Endothelial cell of umbilical vein (primary cell): ENCODE data around the gene ZC3H7A. TPM values are rescaled to one million over a fixed set of nuclear protein-coding genes. Genes with fewer than 3 reads are reported as not detected.

Experiments used
- BruUV-seq: library from RNA; stranded (reverse); fragments of 400-500 nt; replicated peaks from 2 replicates; lab custom pipeline; 2021; lab: Mats Ljungman, UMichigan
- CTCF ChIA-PET: fragments of 300-600, 350-600 bp; sonication (Branson Sonifier 250); formaldehyde crosslinking; loops from one replicate; lab custom pipeline; 2021; ENCODE audit warnings: antibody characterized with exemption, inconsistent platforms; lab: Charles Lee
- POLR2A ChIA-PET: fragments of 300-600, 350-600 bp; sonication (Branson Sonifier 250); formaldehyde crosslinking; loops from one replicate; lab custom pipeline; 2021; ENCODE audit warnings: antibody characterized with exemption, inconsistent platforms; lab: Charles Lee
- DNase-seq: peaks from one replicate; pipeline ENCODE4 v3.0.0-alpha.2; 2011; ENCODE audit warnings: low read depth, low spot score
- FAIRE-seq: peaks from 2 replicates; lab custom pipeline; 2011; peaks lifted over from hg19 to GRCh38; lab: Jason Lieb, UNC
- H2AFZ ChIP-seq: 2 replicates; pipeline ENCODE4 v1.6.0; 2012; ENCODE audit warnings: low read depth, low read length, control low read depth, inconsistent platforms
- H3K27ac ChIP-seq: 2 replicates; pipeline ENCODE4 v1.5.1; 2011; ENCODE audit warnings: low read depth, mild to moderate bottlenecking, control low read depth, low read length, moderate library complexity; ENCODE audit not compliant: insufficient read depth
- H3K27me3 ChIP-seq, 2 experiments: 2 replicates each; pipeline versions ENCODE4 v1.6.0 to v1.6.1; 2011; ENCODE audit warnings: low read length in 2 of 2, mixed read lengths in 1 of 2; ENCODE audit not compliant: control insufficient read depth in 2 of 2, insufficient read depth in 2 of 2
- H3K36me3 ChIP-seq, 2 experiments: 2 replicates in 1 of 2; 3 replicates in 1 of 2; pipeline ENCODE4 v1.5.1; 2011; ENCODE audit warnings: low read length in 2 of 2, mild to moderate bottlenecking in 1 of 2, moderate library complexity in 1 of 2; ENCODE audit not compliant: control insufficient read depth in 2 of 2, insufficient read depth in 2 of 2; ENCODE audit errors: extremely low read depth in 1 of 2
- H3K4me1 ChIP-seq: 3 replicates; pipeline ENCODE4 v1.5.1; 2011; ENCODE audit warnings: mild to moderate bottlenecking, low read length; ENCODE audit not compliant: control insufficient read depth, insufficient read depth; ENCODE audit errors: extremely low read depth
- H3K4me2 ChIP-seq: 2 replicates; pipeline ENCODE4 v1.6.1; 2011; ENCODE audit warnings: low read length, control low read depth, mixed read lengths; ENCODE audit not compliant: insufficient read depth
- H3K4me3 ChIP-seq, 3 experiments: fragments of 200-600 bp in 1 of 3; sonication (generic), shearing (Covaris generic) in 1 of 3; replicated peaks in 1 of 3; 2 replicates each; pipeline ENCODE4 v1.5.1; 2011 to 2016; ENCODE audit warnings: control low read depth in 3 of 3, low read length in 3 of 3, mild to moderate bottlenecking in 2 of 3, inconsistent platforms in 1 of 3, low read depth in 1 of 3, moderate library complexity in 1 of 3; ENCODE audit not compliant: insufficient read depth in 1 of 3
- H3K79me2 ChIP-seq: 2 replicates; pipeline ENCODE4 v1.6.0; 2012; ENCODE audit warnings: low read length, inconsistent platforms; ENCODE audit not compliant: control insufficient read depth, insufficient read depth
- H3K9ac ChIP-seq: replicated peaks from 2 replicates; pipeline ENCODE3; 2011; ENCODE audit warnings: low read length, control low read depth; ENCODE audit not compliant: insufficient read depth; ENCODE audit errors: extremely low read depth
- H3K9me1 ChIP-seq: replicated peaks from 3 replicates; pipeline ENCODE4 v1.6.0; 2011; ENCODE audit warnings: mild to moderate bottlenecking, low read length; ENCODE audit not compliant: control insufficient read depth, insufficient read depth; ENCODE audit errors: extremely low read depth
- H3K9me3 ChIP-seq: replicated peaks from 2 replicates; pipeline ENCODE4 v1.5.1; 2012; ENCODE audit warnings: low read length, inconsistent platforms; ENCODE audit not compliant: control insufficient read depth, insufficient read depth
- H4K20me1 ChIP-seq: replicated peaks from 2 replicates; pipeline ENCODE3; 2011; ENCODE audit warnings: mild to moderate bottlenecking, low read length; ENCODE audit not compliant: control insufficient read depth, insufficient read depth; ENCODE audit errors: extremely low read depth
- EZH2 ChIP-seq: IDR thresholded peaks from 2 replicates; pipeline ENCODE4 v1.6.1; 2012; ENCODE audit warnings: borderline replicate concordance, low read depth, mild to moderate bottlenecking, moderate library complexity, low read length, inconsistent platforms; ENCODE audit not compliant: severe bottlenecking
- FOS ChIP-seq: IDR thresholded peaks from 2 replicates; pipeline ENCODE4 v1.6.1; 2011; ENCODE audit warnings: mild to moderate bottlenecking, low read length, moderate library complexity, borderline replicate concordance; ENCODE audit not compliant: insufficient read depth
- GATA2 ChIP-seq: IDR thresholded peaks from 2 replicates; pipeline ENCODE4 v1.7.0; 2011; ENCODE audit warnings: low read depth, mild to moderate bottlenecking, moderate library complexity, mixed read lengths, low read length; ENCODE audit not compliant: insufficient read length, insufficient read depth
- JUN ChIP-seq: IDR thresholded peaks from 2 replicates; pipeline ENCODE4 v1.6.1; 2011; ENCODE audit warnings: borderline replicate concordance, low read depth; ENCODE audit not compliant: insufficient read length, insufficient read depth
- MYC ChIP-seq: IDR thresholded peaks from one replicate; pipeline ENCODE4 v1.6.1; 2011; ENCODE audit warnings: mild to moderate bottlenecking, low read depth, low read length
- POLR2A ChIP-seq: IDR thresholded peaks from 2 replicates; pipeline ENCODE4 v1.6.1; 2012; ENCODE audit warnings: low read depth, mild to moderate bottlenecking, control low read depth, low read length
- POLR2AphosphoS5 ChIP-seq: IDR thresholded peaks from 2 replicates; pipeline ENCODE4 v1.6.1; 2012; ENCODE audit warnings: low read depth, mild to moderate bottlenecking, control low read depth, low read length, moderate library complexity; ENCODE audit not compliant: insufficient read depth
- dilution Hi-C: fragments of 300-500 bp; cut with MboI; formaldehyde crosslinking; loops from one replicate; pipeline ENCODE4 v1.15.0; 2019; ENCODE audit warnings: low sequenced_read_pairs; ENCODE audit not compliant: extremely low pct_ligation_motif_present
- intact Hi-C: fragments of 100-400 bp; cut with micrococcal nuclease; formaldehyde crosslinking; loops from one replicate; pipeline ENCODE4 v1.10.0; 2022
- polyA plus RNA-seq, 4 experiments: library from polyadenylated mRNA; depleted of rRNA in 3 of 4; stranded (reverse) in 3 of 4; unstranded in 1 of 4; fragments of >200 nt; gene quantifications; 2 replicates each; pipeline versions ENCODE4 v1.2.1 to v1.2.3, GENCODE V29; 2011 to 2012; ENCODE audit warnings: missing spikeins in 1 of 4
- total RNA-seq: library from RNA; stranded (reverse); gene quantifications from 2 replicates; pipeline ENCODE4 v1.2.3, GENCODE V29; 2021
- TF ChIP-seq, protein P1 (sequence below), 2 donors: IDR thresholded peaks; 1 replicate in 1 of 2; 2 replicates in 1 of 2; pipeline ENCODE4 v1.5.1; 2011; ENCODE audit warnings: low read length in 2 of 2, mild to moderate bottlenecking in 2 of 2, moderate library complexity in 2 of 2, control low read depth in 1 of 2, inconsistent platforms in 1 of 2, low read depth in 1 of 2; ENCODE audit not compliant: insufficient read depth in 1 of 2; ENCODE audit errors: extremely low read depth in 1 of 2
- TF ChIP-seq, protein P2 (sequence below): IDR thresholded peaks from 2 replicates; pipeline ENCODE4 v1.6.1; 2011; ENCODE audit not compliant: insufficient read depth, insufficient read length

The ZC3H7A gene
- total and polyA plus RNA-seq, 2 donors (not counting 3 experiments of a cell fraction or from before 2014, with no cell fraction given) = 44.1 to 78.0 TPM

DNA sequence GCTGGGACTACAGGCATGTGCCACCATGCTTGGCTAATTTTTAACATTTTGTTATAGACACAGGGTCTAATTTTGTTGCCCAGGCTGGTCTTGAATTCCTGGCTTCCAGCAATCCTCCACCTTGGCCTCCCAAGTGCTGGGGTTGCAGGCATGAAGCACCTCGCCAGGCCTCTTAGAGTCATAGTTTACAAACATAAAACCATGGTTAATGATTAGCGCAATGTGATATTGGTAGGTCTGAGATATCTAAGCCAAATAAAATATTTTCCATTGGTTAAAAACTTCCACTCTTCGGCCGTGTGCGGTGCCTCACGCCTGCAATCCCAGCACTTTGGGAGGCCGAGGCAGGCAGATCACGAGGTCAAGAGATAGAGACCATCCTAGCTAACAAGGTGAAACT is 71.0 kb downstream of the ZC3H7A start:
- Histone ChIP-seq H3K9ac (no peak overlapping the region), H2AFZ (no peak overlapping the region), H3K27me3 (no peaks in the 10 kb centered on the region), H4K20me1 (no peaks in the 10 kb centered on the region), H3K9me3 (no peaks in the 10 kb centered on the region), H3K27ac (no peak overlapping the region), H3K4me2 (no peak overlapping the region), H3K79me2 (peaks cover 7% of the 10 kb centered on the region), H3K4me3 (no peak overlapping the region), H3K4me1 (no peaks in the 10 kb centered on the region), H3K9me1 (no peaks in the 10 kb centered on the region), H3K36me3 (peaks cover 9 to 15% of the 10 kb centered on the region in 2 experiments)
- no peak for FAIRE-seq
- CTCF ChIA-PET = interaction anchor here (1.4 kb wide), 1 partner anchor 319 kb away, joined by 3 read pairs; no protein-coding TSS in a partner anchor
- no peak for DNase-seq
- BruUV-seq = no TSS peak
- intact Hi-C loops = no loop called here
- no peak for TF ChIP-seq POLR2AphosphoS5
- no peak for TF ChIP-seq POLR2A
- no peak for TF ChIP-seq JUN
- TF ChIP-seq, protein P1, sequence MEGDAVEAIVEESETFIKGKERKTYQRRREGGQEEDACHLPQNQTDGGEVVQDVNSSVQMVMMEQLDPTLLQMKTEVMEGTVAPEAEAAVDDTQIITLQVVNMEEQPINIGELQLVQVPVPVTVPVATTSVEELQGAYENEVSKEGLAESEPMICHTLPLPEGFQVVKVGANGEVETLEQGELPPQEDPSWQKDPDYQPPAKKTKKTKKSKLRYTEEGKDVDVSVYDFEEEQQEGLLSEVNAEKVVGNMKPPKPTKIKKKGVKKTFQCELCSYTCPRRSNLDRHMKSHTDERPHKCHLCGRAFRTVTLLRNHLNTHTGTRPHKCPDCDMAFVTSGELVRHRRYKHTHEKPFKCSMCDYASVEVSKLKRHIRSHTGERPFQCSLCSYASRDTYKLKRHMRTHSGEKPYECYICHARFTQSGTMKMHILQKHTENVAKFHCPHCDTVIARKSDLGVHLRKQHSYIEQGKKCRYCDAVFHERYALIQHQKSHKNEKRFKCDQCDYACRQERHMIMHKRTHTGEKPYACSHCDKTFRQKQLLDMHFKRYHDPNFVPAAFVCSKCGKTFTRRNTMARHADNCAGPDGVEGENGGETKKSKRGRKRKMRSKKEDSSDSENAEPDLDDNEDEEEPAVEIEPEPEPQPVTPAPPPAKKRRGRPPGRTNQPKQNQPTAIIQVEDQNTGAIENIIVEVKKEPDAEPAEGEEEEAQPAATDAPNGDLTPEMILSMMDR (IDR thresholded peaks at IDR 0.05; ENCODE audit: extremely low read depth in 1 of 2, insufficient read depth in 1 of 2, low read depth in 1 of 2, low read length in 2 of 2) = no peak
- TF ChIP-seq MYC = no peak
- no peak for TF ChIP-seq FOS
- no peak for TF ChIP-seq GATA2
- TF ChIP-seq EZH2 = no peak
- TF ChIP-seq, protein P2, sequence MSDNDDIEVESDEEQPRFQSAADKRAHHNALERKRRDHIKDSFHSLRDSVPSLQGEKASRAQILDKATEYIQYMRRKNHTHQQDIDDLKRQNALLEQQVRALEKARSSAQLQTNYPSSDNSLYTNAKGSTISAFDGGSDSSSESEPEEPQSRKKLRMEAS = no peak
- POLR2A ChIA-PET = no interaction called here
- dilution Hi-C loops = no loop called here
